RWPE1 (cell line): Measurements from ENCODE around the gene FRYL.

Source experiments
- CTCF ChIA-PET: fragments of 350-600 bp; sonication (Branson Sonifier 250); formaldehyde crosslinking; extraction: SDS; loops from one replicate; lab custom pipeline; 2021; lab: Yijun Ruan, JAX
- POLR2A ChIA-PET: fragments of 400-600 bp; formaldehyde crosslinking; extraction: SDS; loops from one replicate; lab custom pipeline; 2020; ENCODE audit warnings: antibody characterized with exemption; ENCODE audit not compliant: low non-redundant PET; lab: Yijun Ruan, JAX
- DNase-seq: peaks from one replicate; pipeline ENCODE4 v3.0.0; 2012; ENCODE audit warnings: low spot score
- H3K27ac ChIP-seq: fragments of 450-650 bp; 2 replicates; pipeline ENCODE4 v1.5.1; 2017
- CTCF ChIP-seq: fragments of 450-650 bp; conservative IDR thresholded peaks from 2 replicates; pipeline ENCODE4 v1.5.1; 2017; ENCODE audit warnings: low read depth, mild to moderate bottlenecking

The FRYL gene

GRCh38 chr4:48526406-48526805, 253.7 kb downstream of the FRYL start:
- POLR2A ChIA-PET, result no interaction called here
- no peak for TF ChIP-seq CTCF

GRCh38 chr4:48518143-48518542, 261.9 kb downstream of the FRYL start:
- POLR2A ChIA-PET, result no interaction called here
- DNase-seq, result no peak
- H3K27ac ChIP-seq, result no peak overlapping the region
- CTCF ChIA-PET, result no interaction called here
- TF ChIP-seq CTCF, result no peak

More at GRCh38 chr4:48526406-48526805, 253.7 kb downstream of the FRYL start:
- CTCF ChIA-PET, result no interaction called here
- DNase-seq, result no peak
- no peak overlapping the region for H3K27ac ChIP-seq

- DNase-seq, result no peak
- ChIA-PET POLR2A (no interaction called here), CTCF (no interaction called here)
- no peak overlapping the region for H3K27ac ChIP-seq
- no peak for TF ChIP-seq CTCF
Measured at GRCh38 chr4:48509543-48509942, 270.5 kb downstream of the FRYL start.

- no peak for TF ChIP-seq CTCF
- CTCF ChIA-PET, result no interaction called here
- DNase-seq, result no peak
- POLR2A ChIA-PET, result no interaction called here
- H3K27ac ChIP-seq, result no peak overlapping the region
Measured at GRCh38 chr4:48506716-48507115, 273.4 kb downstream of the FRYL start.

GRCh38 chr4:48504352-48504751, 275.7 kb downstream of the FRYL start:
- TF ChIP-seq CTCF, result no peak
- H3K27ac ChIP-seq, result no peak overlapping the region
- CTCF ChIA-PET, result no interaction called here
- no peak for DNase-seq
- POLR2A ChIA-PET, result no interaction called here

GRCh38 chr4:48504026-48504330, 276.1 kb downstream of the FRYL start:
- DNase-seq, result no peak
- no peak overlapping the region for H3K27ac ChIP-seq
- POLR2A ChIA-PET, result no interaction called here
- TF ChIP-seq CTCF, result no peak
- CTCF ChIA-PET, result no interaction called here
